Subcutaneous adipose tissue (tissue), 4 donors: Measurements from ENCODE around the gene SV2C. TPM values are rescaled to one million over a fixed set of nuclear protein-coding genes. Genes with fewer than 3 reads are reported as not detected.

Source experiments
- total RNA-seq, 4 donors: library from RNA; depleted of rRNA; stranded (reverse); fragments of >200 nt; gene quantifications; one replicate each; pipeline ENCODE4 v1.1.0, GENCODE V29; 2016
- TF ChIP-seq, protein P1 (sequence below): fragments of 450-650 bp; IDR thresholded peaks from one replicate; pipeline ENCODE4 v1.5.1; 2016; ENCODE audit warnings: low read depth, mild to moderate bottlenecking, control low read depth, antibody characterized with exemption, moderate library complexity

SV2C gene
- total RNA-seq, 4 donors from 2014 or later, result under 0.01 to 0.17 (median under 0.01) TPM; not detected in 1

- TF ChIP-seq, protein P1, sequence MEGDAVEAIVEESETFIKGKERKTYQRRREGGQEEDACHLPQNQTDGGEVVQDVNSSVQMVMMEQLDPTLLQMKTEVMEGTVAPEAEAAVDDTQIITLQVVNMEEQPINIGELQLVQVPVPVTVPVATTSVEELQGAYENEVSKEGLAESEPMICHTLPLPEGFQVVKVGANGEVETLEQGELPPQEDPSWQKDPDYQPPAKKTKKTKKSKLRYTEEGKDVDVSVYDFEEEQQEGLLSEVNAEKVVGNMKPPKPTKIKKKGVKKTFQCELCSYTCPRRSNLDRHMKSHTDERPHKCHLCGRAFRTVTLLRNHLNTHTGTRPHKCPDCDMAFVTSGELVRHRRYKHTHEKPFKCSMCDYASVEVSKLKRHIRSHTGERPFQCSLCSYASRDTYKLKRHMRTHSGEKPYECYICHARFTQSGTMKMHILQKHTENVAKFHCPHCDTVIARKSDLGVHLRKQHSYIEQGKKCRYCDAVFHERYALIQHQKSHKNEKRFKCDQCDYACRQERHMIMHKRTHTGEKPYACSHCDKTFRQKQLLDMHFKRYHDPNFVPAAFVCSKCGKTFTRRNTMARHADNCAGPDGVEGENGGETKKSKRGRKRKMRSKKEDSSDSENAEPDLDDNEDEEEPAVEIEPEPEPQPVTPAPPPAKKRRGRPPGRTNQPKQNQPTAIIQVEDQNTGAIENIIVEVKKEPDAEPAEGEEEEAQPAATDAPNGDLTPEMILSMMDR, result no peak
Measured at GRCh38 chr5:76236684-76237083, 153.5 kb downstream of the SV2C start.

DNA sequence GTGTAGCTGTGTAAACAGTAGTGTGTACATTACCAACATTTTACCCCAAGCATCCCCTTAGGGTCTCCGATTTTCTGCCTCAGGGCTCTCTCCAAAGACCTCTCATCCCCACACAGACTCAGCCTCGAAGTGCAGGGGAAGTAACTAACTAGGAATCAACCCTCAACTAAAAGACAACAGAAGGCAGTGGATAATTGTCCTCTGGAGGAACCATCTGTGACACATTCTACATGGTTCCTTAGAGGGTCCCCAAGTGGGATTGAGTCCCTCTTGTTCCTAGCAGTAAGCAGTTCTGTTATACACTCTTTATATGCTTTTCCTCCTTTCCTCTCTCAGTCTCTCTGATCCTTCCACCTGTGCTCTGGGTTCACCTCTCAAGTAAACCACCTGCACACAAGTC is 157.2 kb downstream of the SV2C start:
- TF ChIP-seq, protein P1, result no peak

GRCh38 chr5:76245590-76245989 is 162.4 kb downstream of the SV2C start:
- TF ChIP-seq, protein P1, result no peak

DNA sequence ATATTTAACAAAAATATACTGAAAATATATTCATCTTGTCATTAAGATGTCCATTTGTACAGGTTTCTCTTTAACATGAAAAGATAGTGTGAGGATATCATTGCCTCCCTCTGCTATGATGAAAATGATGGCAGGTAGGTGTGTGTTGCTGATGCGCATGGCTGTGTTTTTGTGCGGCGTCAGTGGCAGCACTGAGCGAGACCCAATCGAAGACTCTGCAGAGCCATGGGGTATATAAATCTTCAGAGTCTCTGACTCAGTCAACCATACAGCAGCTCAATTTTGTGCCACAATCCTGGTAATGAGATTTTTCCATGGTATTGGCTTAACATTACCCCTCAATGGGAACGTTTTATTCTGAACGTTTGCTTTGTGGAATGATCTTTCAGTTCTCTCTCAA is 166.4 kb downstream of the SV2C start:
- TF ChIP-seq, protein P1, result no peak

DNA sequence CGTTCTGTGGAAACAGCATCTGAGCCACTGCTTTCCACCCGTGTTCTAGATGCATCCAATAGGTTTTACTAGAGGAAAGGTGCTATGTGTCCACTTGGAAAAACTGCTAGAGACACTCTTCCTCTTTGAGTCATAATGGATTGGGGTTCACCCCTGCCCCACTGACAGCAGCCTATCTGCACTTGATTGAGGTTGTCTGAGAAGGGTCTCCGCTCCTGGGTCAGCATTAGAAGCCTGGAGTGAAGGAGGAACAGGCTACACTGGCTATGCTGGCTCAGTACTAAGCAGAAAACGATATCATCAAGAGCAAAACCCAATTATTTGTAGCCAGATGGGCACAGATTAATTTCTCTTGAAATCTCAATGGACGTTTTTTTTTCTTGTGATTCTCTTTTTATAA is 167.3 kb downstream of the SV2C start:
- TF ChIP-seq, protein P1, result no peak

DNA sequence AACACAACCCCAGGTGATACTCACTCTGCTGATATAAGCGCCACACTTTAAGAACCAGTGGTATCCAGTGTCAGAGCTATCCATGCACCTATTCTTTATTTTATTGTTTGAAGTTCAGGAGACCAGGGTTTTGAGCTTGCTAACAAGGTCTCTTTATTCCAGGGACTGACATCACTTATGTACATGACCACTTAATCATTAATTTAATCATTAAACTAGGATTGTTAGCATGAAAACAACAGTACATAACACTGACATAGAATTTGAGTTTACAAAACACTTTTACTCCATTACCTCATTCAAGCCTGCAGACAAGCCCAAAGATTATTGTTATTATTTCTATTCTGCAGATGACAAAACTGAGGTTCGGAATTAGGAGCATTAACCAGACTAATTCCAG is 168.5 kb downstream of the SV2C start:
- TF ChIP-seq, protein P1, result no peak

GRCh38 chr5:76252437-76252836 is 169.3 kb downstream of the SV2C start:
- TF ChIP-seq, protein P1, result no peak
